RCC 7860 (cell line): ENCODE data around the gene MAN1C1.

Experiments
- DNase-seq: peaks from one replicate; pipeline ENCODE4 v3.0.0-alpha.2; 2015; ENCODE audit warnings: low spot score
- FAIRE-seq: peaks from 2 replicates; lab custom pipeline; 2012; peaks lifted over from hg19 to GRCh38; lab: Jason Lieb, UNC

The MAN1C1 gene

GRCh38 chr1:25612421-25612820 lies 4.2 kb upstream of the MAN1C1 start:
- DNase-seq = no peak
- FAIRE-seq = no peak

GRCh38 chr1:25613091-25613490 lies 3.5 kb upstream of the MAN1C1 start:
- DNase-seq = no peak
- FAIRE-seq = no peak

- DNase-seq (no peak), FAIRE-seq (no peak)
Measured at GRCh38 chr1:25614501-25615171, 2.0 kb upstream of the MAN1C1 start.

- DNase-seq = no peak
- FAIRE-seq = no peak
Measured at GRCh38 chr1:25615172-25615541, 1.4 kb upstream of the MAN1C1 start.

GRCh38 chr1:25615563-25616094 lies 962 bp upstream of the MAN1C1 start:
- FAIRE-seq = no peak
- no peak for DNase-seq

- FAIRE-seq = no peak
- no peak for DNase-seq
Measured at GRCh38 chr1:25616987-25617624, 515 bp downstream of the MAN1C1 start.

- FAIRE-seq (no peak), DNase-seq (no peak)
Measured at GRCh38 chr1:25617625-25618432, 1.2 kb downstream of the MAN1C1 start.

- DNase-seq = no peak
- FAIRE-seq = no peak
Measured at GRCh38 chr1:25618433-25618808, 1.8 kb downstream of the MAN1C1 start.

GRCh38 chr1:25619101-25619890 lies 2.7 kb downstream of the MAN1C1 start:
- DNase-seq (no peak), FAIRE-seq (no peak)

- DNase-seq = no peak
- FAIRE-seq = no peak
Measured at GRCh38 chr1:25620211-25620610, 3.6 kb downstream of the MAN1C1 start.

GRCh38 chr1:25620701-25621350 lies 4.2 kb downstream of the MAN1C1 start:
- DNase-seq = no peak
- no peak for FAIRE-seq

- no peak for FAIRE-seq
Measured at GRCh38 chr1:25621876-25622275, 5.3 kb downstream of the MAN1C1 start.

GRCh38 chr1:25622531-25622930 lies 5.9 kb downstream of the MAN1C1 start:
- DNase-seq (no peak), FAIRE-seq (no peak)

More at GRCh38 chr1:25621876-25622275, 5.3 kb downstream of the MAN1C1 start:
- no peak for DNase-seq

GRCh38 chr1:25623007-25623406 lies 6.4 kb downstream of the MAN1C1 start:
- FAIRE-seq (no peak), DNase-seq (no peak)

- DNase-seq (no peak), FAIRE-seq (no peak)
Measured at GRCh38 chr1:25623731-25624130, 7.1 kb downstream of the MAN1C1 start.

GRCh38 chr1:25624156-25624555 lies 7.6 kb downstream of the MAN1C1 start:
- no peak for FAIRE-seq
- DNase-seq = no peak

GRCh38 chr1:25624604-25625003 lies 8.0 kb downstream of the MAN1C1 start:
- DNase-seq (no peak), FAIRE-seq (no peak)

- FAIRE-seq = no peak
- no peak for DNase-seq
Measured at GRCh38 chr1:25626018-25626417, 9.4 kb downstream of the MAN1C1 start.

GRCh38 chr1:25628741-25629421 lies 12.3 kb downstream of the MAN1C1 start:
- DNase-seq (no peak), FAIRE-seq (no peak)

- no peak for DNase-seq
- no peak for FAIRE-seq
Measured at GRCh38 chr1:25629836-25630235, 13.2 kb downstream of the MAN1C1 start.
